SU-DHL-6 (cell line): Measurements from ENCODE around the gene KRT79.

Experiments
- CTCF ChIP-seq: fragments of 200-600 bp; sonication (generic); IDR thresholded peaks from one replicate; pipeline ENCODE4 v1.5.1; 2017; ENCODE audit warnings: antibody characterized with exemption, mild to moderate bottlenecking, low read length, moderate library complexity; ENCODE audit not compliant: insufficient read depth, poor library complexity, severe bottlenecking
- EZH2phosphoT487 ChIP-seq: fragments of 200-600 bp; sonication (generic), shearing (Covaris generic); conservative IDR thresholded peaks from 2 replicates; pipeline ENCODE4 v1.6.1; 2018; ENCODE audit warnings: mild to moderate bottlenecking, antibody characterized with exemption, low read length, moderate library complexity, mixed read lengths

DNA sequence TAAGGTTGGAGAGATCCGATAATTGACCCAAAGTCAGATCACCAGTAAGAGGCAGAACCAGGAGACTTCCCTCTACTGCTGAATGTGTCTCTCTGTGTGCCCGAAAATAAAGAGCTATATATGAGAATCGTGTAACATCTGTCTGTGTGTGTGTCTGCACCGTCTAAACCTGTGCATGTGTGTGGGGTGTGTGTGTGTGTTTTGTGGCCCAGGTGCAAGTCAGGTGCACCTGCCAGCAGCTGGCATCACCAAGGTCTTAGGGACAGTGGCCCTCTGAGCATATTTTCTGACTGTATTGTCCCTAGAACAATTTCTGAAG, 39.4 kb upstream of the KRT79 start:
- TF ChIP-seq CTCF (no peak), EZH2phosphoT487 (no peak)
